ENCODE data around the gene MMP27. TPM values are rescaled to one million over a fixed set of nuclear protein-coding genes. Genes with fewer than 3 reads are reported as not detected.
"Not testable (repeated sequence)": the region's sequence is repeated elsewhere in the genome, so short reads cannot be mapped to it uniquely, and the experiment has no call there.

MMP27 gene
- polyA plus RNA-seq, 1 donor (not counting 4 experiments of a cell fraction or from before 2014, with no cell fraction given): not detected

- dilution Hi-C loops (cut with MboI; ENCODE audit: extremely low pct_ligation_motif_present, low sequenced_read_pairs): no loop called here
- Histone ChIP-seq H3K9me1 (ENCODE audit: control insufficient read depth, extremely low read depth, insufficient read depth, low read length) (no peaks in the 10 kb centered on the region), H3K79me2 (ENCODE audit: control insufficient read depth, insufficient read depth, low read length) (no peaks in the 10 kb centered on the region), H4K20me1 (ENCODE audit: control insufficient read depth, extremely low read depth, insufficient read depth, low read length) (no peaks in the 10 kb centered on the region), H3K27ac (ENCODE audit: control insufficient read depth, insufficient read depth, low read length) (no peak overlapping the region), H3K4me1 (ENCODE audit: control insufficient read depth, extremely low read depth, insufficient read depth, low read length) (peaks cover 3% of the 10 kb centered on the region), H3K27me3 (ENCODE audit: control insufficient read depth, extremely low read depth, insufficient read depth, low read length) (no peaks in the 10 kb centered on the region), H2AFZ (ENCODE audit: control insufficient read depth, low read length) (no peak overlapping the region), H3K9me3 (ENCODE audit: control insufficient read depth, low read depth, low read length) (no peaks in the 10 kb centered on the region), H3K9ac (ENCODE audit: control insufficient read depth, extremely low read depth, insufficient read depth, low read length) (no peak overlapping the region), H3K4me2 (ENCODE audit: control insufficient read depth, extremely low read depth, insufficient read depth, low read depth, low read length) (no peak overlapping the region), H3K4me3 (ENCODE audit: control insufficient read depth in 2 of 3, extremely low read depth in 1 of 3, insufficient read depth in 2 of 3, low read depth in 1 of 3, low read length in 3 of 3) (no peak overlapping the region), H3K36me3 (ENCODE audit: control insufficient read depth in 2 of 2, extremely low read depth in 1 of 2, insufficient read depth in 2 of 2, low read length in 2 of 2) (no peaks in the 10 kb centered on the region)
- FAIRE-seq (no peak), DNase-seq (ENCODE audit: low read depth, low spot score) (no peak)
- TF ChIP-seq CTCF (optimal IDR thresholded peaks at IDR 0.05 in 1 of 3, IDR thresholded peaks at IDR 0.05 in 1 of 3, conservative IDR thresholded peaks at IDR 0.05 in 1 of 3; ENCODE audit: extremely low read depth in 1 of 3, insufficient read depth in 2 of 3, low read length in 3 of 3) (peak; percentile 5 to 29 (median 13)), EZH2 (IDR thresholded peaks at IDR 0.05; ENCODE audit: low read length) (no peak)
Measured at GRCh38 chr11:102734650-102735049, 29.1 kb upstream of the MMP27 start.

DNA sequence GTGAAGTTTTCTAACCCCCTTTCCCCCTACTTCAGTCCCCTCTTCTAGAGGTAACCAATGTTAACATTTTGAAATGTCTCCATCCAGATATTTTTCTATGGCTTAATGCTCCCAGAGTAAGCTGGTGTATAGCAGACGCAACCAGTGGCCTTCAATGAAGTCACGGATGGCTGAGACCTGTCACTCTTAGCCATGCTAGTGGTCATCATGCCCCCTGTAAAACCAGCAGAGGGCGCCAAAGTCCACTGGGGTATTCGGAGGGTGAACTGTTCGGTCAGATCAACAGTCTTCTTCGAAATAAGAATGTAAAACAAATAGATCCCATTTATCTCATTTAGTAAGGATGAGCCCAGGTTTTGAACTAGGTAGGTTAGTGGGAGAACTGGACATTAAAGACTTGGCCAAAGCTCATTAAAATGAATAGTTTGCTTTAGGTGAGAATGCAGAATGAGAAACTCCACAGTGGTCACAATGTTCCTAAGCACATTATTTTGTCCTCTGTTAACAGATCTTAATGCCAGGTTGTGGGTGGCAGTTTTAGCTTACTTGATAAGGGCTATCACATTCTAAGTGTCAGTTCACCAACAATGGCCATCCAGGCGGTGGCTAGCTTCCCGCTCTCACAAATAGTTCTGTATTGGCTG, 27.8 kb upstream of the MMP27 start:
- no peaks in the 10 kb centered on the region for H3K9me3 ChIP-seq (ENCODE audit: control insufficient read depth, low read depth, low read length)
- TF ChIP-seq EZH2 (IDR thresholded peaks at IDR 0.05; ENCODE audit: low read length) (no peak), CTCF (optimal IDR thresholded peaks at IDR 0.05 in 1 of 3, IDR thresholded peaks at IDR 0.05 in 1 of 3, conservative IDR thresholded peaks at IDR 0.05 in 1 of 3; ENCODE audit: extremely low read depth in 1 of 3, insufficient read depth in 2 of 3, low read length in 3 of 3) (peak; percentile 89 to 96 (median 95))
- no peaks in the 10 kb centered on the region for H3K9me1 ChIP-seq (ENCODE audit: control insufficient read depth, extremely low read depth, insufficient read depth, low read length)
- no peaks in the 10 kb centered on the region for H4K20me1 ChIP-seq (ENCODE audit: control insufficient read depth, extremely low read depth, insufficient read depth, low read length)
- dilution Hi-C loops (cut with MboI; ENCODE audit: extremely low pct_ligation_motif_present, low sequenced_read_pairs): no loop called here
- H3K9ac ChIP-seq (ENCODE audit: control insufficient read depth, extremely low read depth, insufficient read depth, low read length): no peak overlapping the region
- H3K4me1 ChIP-seq (ENCODE audit: control insufficient read depth, extremely low read depth, insufficient read depth, low read length): peaks cover 6% of the 10 kb centered on the region
- H3K4me2 ChIP-seq (ENCODE audit: control insufficient read depth, extremely low read depth, insufficient read depth, low read depth, low read length): peak overlapping the region; percentile 19
- no peak overlapping the region for H2AFZ ChIP-seq (ENCODE audit: control insufficient read depth, low read length)
- FAIRE-seq: peak; percentile 32
- H3K79me2 ChIP-seq (ENCODE audit: control insufficient read depth, insufficient read depth, low read length): no peaks in the 10 kb centered on the region
- no peak for DNase-seq (ENCODE audit: low read depth, low spot score)
- no peak overlapping the region for H3K4me3 ChIP-seq (ENCODE audit: control insufficient read depth in 2 of 3, extremely low read depth in 1 of 3, insufficient read depth in 2 of 3, low read depth in 1 of 3, low read length in 3 of 3)
- H3K27ac ChIP-seq (ENCODE audit: control insufficient read depth, insufficient read depth, low read length): no peak overlapping the region
- H3K36me3 ChIP-seq (ENCODE audit: control insufficient read depth in 2 of 2, extremely low read depth in 1 of 2, insufficient read depth in 2 of 2, low read length in 2 of 2): no peaks in the 10 kb centered on the region
- H3K27me3 ChIP-seq (ENCODE audit: control insufficient read depth, extremely low read depth, insufficient read depth, low read length): no peaks in the 10 kb centered on the region

DNA sequence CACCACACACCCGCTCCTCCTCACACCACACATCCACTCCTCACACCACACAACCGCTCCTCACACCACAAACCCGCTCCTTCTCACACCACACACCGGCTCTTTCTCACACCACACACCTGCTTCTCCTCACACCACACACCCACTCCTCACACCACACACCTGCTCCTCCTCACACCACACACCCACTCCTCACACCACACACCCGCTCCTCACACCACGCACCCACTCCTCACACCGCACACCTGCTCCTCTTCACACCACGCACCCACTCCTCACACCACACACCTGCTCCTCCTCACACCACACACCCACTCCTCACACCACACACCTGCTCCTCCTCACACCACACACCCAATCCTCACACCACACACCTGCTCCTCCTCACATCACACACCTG, 25.4 kb upstream of the MMP27 start:
- H4K20me1 ChIP-seq (ENCODE audit: control insufficient read depth, extremely low read depth, insufficient read depth, low read length); H3K79me2 ChIP-seq (ENCODE audit: control insufficient read depth, insufficient read depth, low read length); dilution Hi-C loops (cut with MboI; ENCODE audit: extremely low pct_ligation_motif_present, low sequenced_read_pairs); H3K4me3 ChIP-seq (ENCODE audit: control insufficient read depth in 2 of 3, extremely low read depth in 1 of 3, insufficient read depth in 2 of 3, low read depth in 1 of 3, low read length in 3 of 3); H3K27ac ChIP-seq (ENCODE audit: control insufficient read depth, insufficient read depth, low read length); H3K9me3 ChIP-seq (ENCODE audit: control insufficient read depth, low read depth, low read length); H3K4me2 ChIP-seq (ENCODE audit: control insufficient read depth, extremely low read depth, insufficient read depth, low read depth, low read length); H2AFZ ChIP-seq (ENCODE audit: control insufficient read depth, low read length); H3K9me1 ChIP-seq (ENCODE audit: control insufficient read depth, extremely low read depth, insufficient read depth, low read length); H3K9ac ChIP-seq (ENCODE audit: control insufficient read depth, extremely low read depth, insufficient read depth, low read length); H3K36me3 ChIP-seq (ENCODE audit: control insufficient read depth in 2 of 2, extremely low read depth in 1 of 2, insufficient read depth in 2 of 2, low read length in 2 of 2); H3K27me3 ChIP-seq (ENCODE audit: control insufficient read depth, extremely low read depth, insufficient read depth, low read length); DNase-seq (ENCODE audit: low read depth, low spot score): not testable (repeated sequence)
- FAIRE-seq: peak; percentile 77
- peaks cover 14% of the 10 kb centered on the region for H3K4me1 ChIP-seq (ENCODE audit: control insufficient read depth, extremely low read depth, insufficient read depth, low read length)

All from keratinocyte (primary cell).